K562 (cell line): ENCODE data around the gene HERC3. TPM values are rescaled to one million over a fixed set of nuclear protein-coding genes. Genes with fewer than 3 reads are reported as not detected.

ENCODE experiments used
- ARID1B ChIP-seq: fragments of 450-650 bp; IDR thresholded peaks from 2 replicates; pipeline ENCODE4 v1.6.1; 2016; ENCODE audit warnings: antibody characterized with exemption, mild to moderate bottlenecking, inconsistent platforms
- DDX20 ChIP-seq: fragments of 450-650 bp; IDR thresholded peaks from 2 replicates; pipeline ENCODE4 v1.6.1; 2016; ENCODE audit warnings: missing genetic modification characterization, low read depth, mild to moderate bottlenecking, missing compliant biosample characterization, moderate library complexity
- EWSR1 ChIP-seq: fragments of 450-650 bp; IDR thresholded peaks from 2 replicates; pipeline ENCODE4 v1.6.1; 2018; ENCODE audit warnings: borderline replicate concordance, mild to moderate bottlenecking, low read depth, moderate library complexity; ENCODE audit not compliant: partially characterized antibody
- HDGF ChIP-seq: fragments of 450-650 bp; IDR thresholded peaks from 2 replicates; pipeline ENCODE4 v1.6.1; 2016
- KLF13 ChIP-seq: fragments of 450-650 bp; IDR thresholded peaks from 2 replicates; pipeline ENCODE4 v1.6.1; 2016; ENCODE audit warnings: missing genetic modification characterization, low read depth, mild to moderate bottlenecking, missing compliant biosample characterization, moderate library complexity, borderline replicate concordance
- MAFF ChIP-seq: IDR thresholded peaks from 2 replicates; pipeline ENCODE4 v1.6.1; 2012; ENCODE audit warnings: low read length, improper control_type of control experiment
- NCOR1 ChIP-seq: fragments of 450-650 bp; IDR thresholded peaks from 2 replicates; pipeline ENCODE4 v1.6.1; 2016; ENCODE audit warnings: mild to moderate bottlenecking, moderate library complexity
- NUFIP1 ChIP-seq: fragments of 450-650 bp; IDR thresholded peaks from 2 replicates; pipeline ENCODE4 v1.6.1; 2018; ENCODE audit not compliant: partially characterized antibody
- POLR2G ChIP-seq: fragments of 200-400 bp; formaldehyde crosslinking; IDR thresholded peaks from 2 replicates; pipeline ENCODE4 v1.6.1; 2017; ENCODE audit warnings: low read depth, mild to moderate bottlenecking, antibody characterized with exemption, low read length, moderate library complexity
- SPI1 ChIP-seq: IDR thresholded peaks from 2 replicates; pipeline ENCODE4 v1.6.1; 2011; ENCODE audit warnings: low read depth, low read length, control low read depth, borderline replicate concordance
- STAT5A ChIP-seq: IDR thresholded peaks from 2 replicates; pipeline ENCODE4 v1.6.1; 2012; ENCODE audit warnings: low read length, inconsistent platforms, borderline replicate concordance
- TARDBP ChIP-seq: fragments of 450-650 bp; IDR thresholded peaks from 2 replicates; pipeline ENCODE4 v1.6.1; 2016
- TRIM24 ChIP-seq, 2 experiments: fragments of 450-650 bp; IDR thresholded peaks; 2 replicates each; pipeline ENCODE4 v1.6.1; 2016
- XRCC3 ChIP-seq: fragments of 450-650 bp; IDR thresholded peaks from 2 replicates; pipeline ENCODE4 v1.6.1; 2017; ENCODE audit warnings: mild to moderate bottlenecking, moderate library complexity
- ZNF551 ChIP-seq: fragments of 250-450 bp; sonication (Bioruptor Pico); IDR thresholded peaks from 2 replicates; pipeline ENCODE4 v1.5.0; 2021; ENCODE audit warnings: mild to moderate bottlenecking, moderate library complexity
- ZNF77 ChIP-seq: fragments of 250-450 bp; sonication (Bioruptor Pico); IDR thresholded peaks from 2 replicates; pipeline ENCODE4 v1.5.0; 2020
- polyA plus RNA-seq, 8 experiments: library from polyadenylated mRNA; depleted of rRNA in 4 of 8; stranded (reverse) in 5 of 8; unstranded in 3 of 8; fragments of >200 nt; fragmentation: Nextera tagmentation in 2 of 8; fragmentation: Illumina TruSeq in 1 of 8; extraction: Ambion mirVana in 2 of 8; extraction: Trizol in 1 of 8; gene quantifications; 2 replicates each; pipeline versions ENCODE4 v1.2.1 to v1.2.3, GENCODE V29; 2011 to 2014; ENCODE audit warnings: inconsistent platforms in 1 of 8, missing spikeins in 1 of 8
- total RNA-seq, 7 experiments: library from RNA; depleted of rRNA in 6 of 7; stranded (reverse); fragments of >200 nt in 6 of 7; fragmentation: Illumina TruSeq in 2 of 7; extraction: Trizol in 2 of 7; gene quantifications; 2 replicates each; pipeline versions ENCODE4 v1.2.1 to v1.2.3, GENCODE V29; 2011 to 2021; ENCODE audit warnings: low replicate concordance in 1 of 7
- TF ChIP-seq, protein P1 (sequence below): sonication (generic); formaldehyde crosslinking; IDR thresholded peaks from 2 replicates; pipeline ENCODE4 v1.8.0; 2023; ENCODE audit warnings: mild to moderate bottlenecking, missing genetic modification reagents
- TF ChIP-seq, protein P2 (sequence below): fragments of 450-650 bp; IDR thresholded peaks from 2 replicates; pipeline ENCODE4 v1.6.1; 2018; ENCODE audit warnings: mild to moderate bottlenecking, low read depth; ENCODE audit not compliant: partially characterized antibody
- TF ChIP-seq, protein P3 (sequence below): fragments of 450-650 bp; formaldehyde crosslinking; IDR thresholded peaks from 2 replicates; pipeline ENCODE4 v1.4.0; 2022; ENCODE audit warnings: missing genetic modification characterization
- TF ChIP-seq, protein P4 (sequence below): fragments of 450-650 bp; IDR thresholded peaks from one replicate; pipeline ENCODE4 v1.6.1; 2018; ENCODE audit warnings: mild to moderate bottlenecking, moderate library complexity; ENCODE audit not compliant: partially characterized antibody

Gene HERC3
- total and polyA plus RNA-seq, 9 of the 15 experiments (the other 6 are each of a cell fraction or from before 2014, with no cell fraction given): 1.8 to 13.1 (median 7.6) TPM

DNA sequence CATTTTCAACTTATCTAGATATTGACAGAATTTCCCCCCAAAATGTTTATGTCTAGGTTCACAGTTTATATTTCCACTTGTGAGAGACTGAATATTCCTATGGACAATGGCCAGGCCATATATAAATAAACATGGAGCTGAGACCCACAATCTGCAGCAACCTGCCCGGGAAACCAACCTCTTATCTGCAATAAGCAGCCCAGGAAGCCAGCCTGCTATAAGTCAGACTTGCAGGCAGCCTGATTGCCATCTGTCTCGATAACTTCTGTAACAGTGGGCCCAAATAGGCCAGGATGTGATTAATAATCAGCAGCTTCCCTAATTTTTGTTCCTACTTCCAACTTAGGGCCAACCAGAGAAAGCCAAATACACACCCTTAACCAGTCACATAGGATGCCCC lies 110.5 kb downstream of the HERC3 start (continued):
- TF ChIP-seq ARID1B (peak; percentile 66), STAT5A (0 out of 2 replicates have a peak, but pooled peaks have one; percentile 17), HDGF (no peak), TRIM24 (IDR thresholded peaks at IDR 0.05) (peak in 1 of 2 experiments; percentile 39; a peak in 1 of 4 replicates), MAFF (no peak), POLR2G (no peak), NCOR1 (peak; percentile 35; the same call in 1 of the 2 replicates), NUFIP1 (no peak), DDX20 (tag) (no peak), ZNF77 (no peak), EWSR1 (no peak), XRCC3 (no peak), SPI1 (no peak), ZNF551 (CRISPR knock-in tag) (no peak), TARDBP (no peak), KLF13 (tag) (no peak)
- TF ChIP-seq, protein P1, sequence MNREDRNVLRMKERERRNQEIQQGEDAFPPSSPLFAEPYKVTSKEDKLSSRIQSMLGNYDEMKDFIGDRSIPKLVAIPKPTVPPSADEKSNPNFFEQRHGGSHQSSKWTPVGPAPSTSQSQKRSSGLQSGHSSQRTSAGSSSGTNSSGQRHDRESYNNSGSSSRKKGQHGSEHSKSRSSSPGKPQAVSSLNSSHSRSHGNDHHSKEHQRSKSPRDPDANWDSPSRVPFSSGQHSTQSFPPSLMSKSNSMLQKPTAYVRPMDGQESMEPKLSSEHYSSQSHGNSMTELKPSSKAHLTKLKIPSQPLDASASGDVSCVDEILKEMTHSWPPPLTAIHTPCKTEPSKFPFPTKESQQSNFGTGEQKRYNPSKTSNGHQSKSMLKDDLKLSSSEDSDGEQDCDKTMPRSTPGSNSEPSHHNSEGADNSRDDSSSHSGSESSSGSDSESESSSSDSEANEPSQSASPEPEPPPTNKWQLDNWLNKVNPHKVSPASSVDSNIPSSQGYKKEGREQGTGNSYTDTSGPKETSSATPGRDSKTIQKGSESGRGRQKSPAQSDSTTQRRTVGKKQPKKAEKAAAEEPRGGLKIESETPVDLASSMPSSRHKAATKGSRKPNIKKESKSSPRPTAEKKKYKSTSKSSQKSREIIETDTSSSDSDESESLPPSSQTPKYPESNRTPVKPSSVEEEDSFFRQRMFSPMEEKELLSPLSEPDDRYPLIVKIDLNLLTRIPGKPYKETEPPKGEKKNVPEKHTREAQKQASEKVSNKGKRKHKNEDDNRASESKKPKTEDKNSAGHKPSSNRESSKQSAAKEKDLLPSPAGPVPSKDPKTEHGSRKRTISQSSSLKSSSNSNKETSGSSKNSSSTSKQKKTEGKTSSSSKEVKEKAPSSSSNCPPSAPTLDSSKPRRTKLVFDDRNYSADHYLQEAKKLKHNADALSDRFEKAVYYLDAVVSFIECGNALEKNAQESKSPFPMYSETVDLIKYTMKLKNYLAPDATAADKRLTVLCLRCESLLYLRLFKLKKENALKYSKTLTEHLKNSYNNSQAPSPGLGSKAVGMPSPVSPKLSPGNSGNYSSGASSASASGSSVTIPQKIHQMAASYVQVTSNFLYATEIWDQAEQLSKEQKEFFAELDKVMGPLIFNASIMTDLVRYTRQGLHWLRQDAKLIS: no peak
- TF ChIP-seq, protein P2, sequence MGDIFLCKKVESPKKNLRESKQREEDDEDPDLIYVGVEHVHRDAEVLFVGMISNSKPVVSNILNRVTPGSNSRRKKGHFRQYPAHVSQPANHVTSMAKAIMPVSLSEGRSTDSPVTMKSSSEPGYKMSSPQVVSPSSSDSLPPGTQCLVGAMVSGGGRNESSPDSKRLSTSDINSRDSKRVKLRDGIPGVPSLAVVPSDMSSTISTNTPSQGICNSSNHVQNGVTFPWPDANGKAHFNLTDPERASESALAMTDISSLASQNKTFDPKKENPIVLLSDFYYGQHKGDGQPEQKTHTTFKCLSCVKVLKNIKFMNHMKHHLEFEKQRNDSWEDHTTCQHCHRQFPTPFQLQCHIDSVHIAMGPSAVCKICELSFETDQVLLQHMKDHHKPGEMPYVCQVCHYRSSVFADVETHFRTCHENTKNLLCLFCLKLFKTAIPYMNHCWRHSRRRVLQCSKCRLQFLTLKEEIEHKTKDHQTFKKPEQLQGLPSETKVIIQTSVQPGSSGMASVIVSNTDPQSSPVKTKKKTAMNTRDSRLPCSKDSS: no peak
- TF ChIP-seq, protein P3, sequence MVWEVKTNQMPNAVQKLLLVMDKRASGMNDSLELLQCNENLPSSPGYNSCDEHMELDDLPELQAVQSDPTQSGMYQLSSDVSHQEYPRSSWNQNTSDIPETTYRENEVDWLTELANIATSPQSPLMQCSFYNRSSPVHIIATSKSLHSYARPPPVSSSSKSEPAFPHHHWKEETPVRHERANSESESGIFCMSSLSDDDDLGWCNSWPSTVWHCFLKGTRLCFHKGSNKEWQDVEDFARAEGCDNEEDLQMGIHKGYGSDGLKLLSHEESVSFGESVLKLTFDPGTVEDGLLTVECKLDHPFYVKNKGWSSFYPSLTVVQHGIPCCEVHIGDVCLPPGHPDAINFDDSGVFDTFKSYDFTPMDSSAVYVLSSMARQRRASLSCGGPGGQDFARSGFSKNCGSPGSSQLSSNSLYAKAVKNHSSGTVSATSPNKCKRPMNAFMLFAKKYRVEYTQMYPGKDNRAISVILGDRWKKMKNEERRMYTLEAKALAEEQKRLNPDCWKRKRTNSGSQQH (CRISPR knock-in tag): no peak
- TF ChIP-seq, protein P4, sequence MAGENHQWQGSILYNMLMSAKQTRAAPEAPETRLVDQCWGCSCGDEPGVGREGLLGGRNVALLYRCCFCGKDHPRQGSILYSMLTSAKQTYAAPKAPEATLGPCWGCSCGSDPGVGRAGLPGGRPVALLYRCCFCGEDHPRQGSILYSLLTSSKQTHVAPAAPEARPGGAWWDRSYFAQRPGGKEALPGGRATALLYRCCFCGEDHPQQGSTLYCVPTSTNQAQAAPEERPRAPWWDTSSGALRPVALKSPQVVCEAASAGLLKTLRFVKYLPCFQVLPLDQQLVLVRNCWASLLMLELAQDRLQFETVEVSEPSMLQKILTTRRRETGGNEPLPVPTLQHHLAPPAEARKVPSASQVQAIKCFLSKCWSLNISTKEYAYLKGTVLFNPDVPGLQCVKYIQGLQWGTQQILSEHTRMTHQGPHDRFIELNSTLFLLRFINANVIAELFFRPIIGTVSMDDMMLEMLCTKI: no peak
